Activated CD4-positive, alpha-beta T cell treated with anti-CD3 and anti-CD28 coated beads, Interleukin-2, amount 10 ng/mL, durations not matched to agents 24 days and 14 days (primary cell): Measurements from ENCODE around the gene NADK2. TPM values are rescaled to one million over a fixed set of nuclear protein-coding genes. Genes with fewer than 3 reads are reported as not detected.
"Not testable (repeated sequence)": the region's sequence is repeated elsewhere in the genome, so short reads cannot be mapped to it uniquely, and the experiment has no call there.

Experiments used
- DNase-seq: peaks from one replicate; pipeline ENCODE4 v3.0.0; 2022
- H3K27ac Mint-ChIP-seq: one replicate; pipeline ENCODE4 v1.8.0; 2022; ENCODE audit warnings: mild to moderate bottlenecking, mixed read lengths
- H3K27me3 Mint-ChIP-seq: one replicate; pipeline ENCODE4 v1.8.0; 2022; ENCODE audit warnings: mixed read lengths
- H3K36me3 Mint-ChIP-seq: one replicate; pipeline ENCODE4 v1.8.0; 2022; ENCODE audit warnings: low read depth, mild to moderate bottlenecking, mixed read lengths
- H3K4me1 Mint-ChIP-seq: one replicate; pipeline ENCODE4 v1.8.0; 2021; ENCODE audit warnings: mixed read lengths
- H3K4me3 Mint-ChIP-seq: one replicate; pipeline ENCODE4 v1.8.0; 2022; ENCODE audit warnings: mild to moderate bottlenecking, moderate library complexity, mixed read lengths
- H3K9me3 Mint-ChIP-seq: one replicate; pipeline ENCODE4 v1.8.0; 2021; ENCODE audit warnings: mixed read lengths
- intact Hi-C: fragments of 100-400 bp; cut with micrococcal nuclease; formaldehyde crosslinking; loops from one replicate; pipeline ENCODE4 v1.15.1; 2023
- total RNA-seq: library from RNA; stranded (reverse); gene quantifications from 2 replicates; pipeline ENCODE4 v1.2.3, GENCODE V29; 2022

Gene NADK2
- total RNA-seq, 1 donor from 2014 or later: 25.8 TPM

DNA sequence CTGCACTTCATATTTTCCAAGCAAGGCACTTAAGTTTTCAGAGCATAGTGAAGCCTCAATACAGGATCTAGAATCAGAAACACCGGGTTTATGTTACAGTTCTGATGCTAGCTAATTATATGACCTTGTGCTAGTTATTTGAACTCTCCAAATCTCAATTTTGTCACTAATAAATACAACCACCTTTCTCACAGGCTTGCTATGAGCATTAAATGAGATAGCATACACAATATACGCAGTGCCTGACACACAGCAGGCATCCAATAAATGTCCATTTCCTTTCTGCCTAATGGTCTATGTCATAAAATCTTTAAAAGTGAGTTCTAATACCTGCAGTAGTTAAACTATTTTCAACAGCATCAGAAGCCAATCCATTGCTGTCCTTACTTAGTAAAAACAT, 32.9 kb downstream of the NADK2 start:
- Mint-ChIP-seq H3K9me3 (peaks cover 3% of the 10 kb centered on the region), H3K4me1 (no peaks in the 10 kb centered on the region), H3K27me3 (no peaks in the 10 kb centered on the region), H3K27ac (no peak overlapping the region), H3K36me3 (peaks cover 23% of the 10 kb centered on the region), H3K4me3 (no peak overlapping the region)
- no peak for DNase-seq
- intact Hi-C loops: no loop called here

DNA sequence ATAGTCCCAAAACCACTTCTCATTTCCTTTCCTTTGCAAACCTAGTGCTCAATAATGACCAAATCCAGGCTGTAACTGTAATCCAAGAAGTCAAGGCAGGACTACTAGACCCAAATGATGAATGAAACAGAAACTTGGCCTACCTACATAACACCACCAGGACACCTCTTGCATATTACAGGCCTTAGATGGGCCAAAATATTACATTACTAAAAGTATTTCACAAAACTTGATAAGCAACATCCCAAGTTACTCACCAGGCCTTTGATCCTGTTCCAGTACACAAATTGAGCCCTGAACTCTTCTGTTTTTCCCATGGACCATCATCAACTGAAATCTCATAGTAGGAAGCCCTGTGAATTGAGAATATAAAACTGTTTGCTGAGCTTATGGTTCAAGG, 34.8 kb downstream of the NADK2 start:
- no peaks in the 10 kb centered on the region for H3K4me1 Mint-ChIP-seq
- peaks cover 3% of the 10 kb centered on the region for H3K9me3 Mint-ChIP-seq
- H3K27me3 Mint-ChIP-seq: no peaks in the 10 kb centered on the region
- H3K4me3 Mint-ChIP-seq: no peak overlapping the region
- intact Hi-C loops: no loop called here
- no peak for DNase-seq
- H3K36me3 Mint-ChIP-seq: peaks cover 22% of the 10 kb centered on the region
- no peak overlapping the region for H3K27ac Mint-ChIP-seq

DNA sequence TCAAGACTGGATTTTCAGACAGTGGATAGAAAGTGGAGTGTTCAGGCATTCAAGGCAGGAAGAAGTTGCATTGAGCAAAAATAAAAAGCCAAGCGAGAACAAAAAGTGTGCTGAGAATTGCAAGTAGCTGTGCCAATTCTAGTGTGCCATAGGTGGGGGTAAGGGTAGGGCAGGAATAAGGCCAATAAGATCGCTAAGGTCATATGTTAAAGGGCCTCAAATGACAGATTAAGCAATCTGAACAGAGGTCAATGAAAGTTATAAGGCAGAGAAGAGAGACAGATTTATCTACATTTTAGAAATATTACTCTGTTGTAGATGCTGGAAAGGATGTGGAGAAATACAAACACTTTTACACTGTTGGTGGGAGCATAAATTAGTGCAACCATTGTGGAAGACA, 36.4 kb downstream of the NADK2 start:
- Mint-ChIP-seq H3K36me3 (peaks cover 22% of the 10 kb centered on the region), H3K9me3 (peaks cover 3% of the 10 kb centered on the region), H3K27me3 (no peaks in the 10 kb centered on the region), H3K4me3 (no peak overlapping the region), H3K4me1 (no peaks in the 10 kb centered on the region), H3K27ac (no peak overlapping the region)
- intact Hi-C loops: no loop called here
- no peak for DNase-seq

- no peak for DNase-seq
- Mint-ChIP-seq H3K4me3 (no peak overlapping the region), H3K27me3 (no peaks in the 10 kb centered on the region), H3K36me3 (peaks cover 24% of the 10 kb centered on the region), H3K9me3 (peaks cover 3% of the 10 kb centered on the region), H3K27ac (no peak overlapping the region), H3K4me1 (no peaks in the 10 kb centered on the region)
- intact Hi-C loops: no loop called here
These were observed 39.2 kb downstream of the NADK2 start for GRCh38 chr5:36202521-36202961.

DNA sequence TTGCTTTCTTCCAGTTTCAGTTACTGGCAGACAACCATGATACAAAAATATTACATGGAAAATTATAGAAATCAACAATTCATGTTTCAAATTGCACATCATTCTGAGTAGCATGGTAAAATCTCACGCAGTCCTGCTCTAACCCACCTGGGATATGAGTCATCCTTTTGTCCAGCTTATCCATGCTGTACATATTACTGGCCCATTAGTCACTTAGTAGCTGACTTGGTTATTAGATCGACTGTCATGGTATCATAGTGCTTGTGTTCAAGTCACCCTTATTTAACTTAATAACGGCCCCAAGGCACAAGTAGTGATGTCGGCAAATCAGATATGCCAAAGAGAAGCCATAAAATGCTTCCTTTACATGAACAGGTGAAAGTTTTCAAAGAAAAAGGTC, 41.2 kb downstream of the NADK2 start:
- Mint-ChIP-seq H3K36me3 (peaks cover 26% of the 10 kb centered on the region), H3K9me3 (peaks cover 3% of the 10 kb centered on the region), H3K4me1 (no peaks in the 10 kb centered on the region), H3K27me3 (no peaks in the 10 kb centered on the region), H3K27ac (no peak overlapping the region), H3K4me3 (no peak overlapping the region)
- intact Hi-C loops: no loop called here
- DNase-seq: no peak

- intact Hi-C loops: no loop called here
- Mint-ChIP-seq H3K36me3 (peaks cover 24% of the 10 kb centered on the region), H3K4me1 (no peaks in the 10 kb centered on the region), H3K27me3 (no peaks in the 10 kb centered on the region), H3K4me3 (no peak overlapping the region), H3K9me3 (no peaks in the 10 kb centered on the region), H3K27ac (no peak overlapping the region)
- DNase-seq: no peak
These were observed 42.1 kb downstream of the NADK2 start for GRCh38 chr5:36199620-36200019.

DNA sequence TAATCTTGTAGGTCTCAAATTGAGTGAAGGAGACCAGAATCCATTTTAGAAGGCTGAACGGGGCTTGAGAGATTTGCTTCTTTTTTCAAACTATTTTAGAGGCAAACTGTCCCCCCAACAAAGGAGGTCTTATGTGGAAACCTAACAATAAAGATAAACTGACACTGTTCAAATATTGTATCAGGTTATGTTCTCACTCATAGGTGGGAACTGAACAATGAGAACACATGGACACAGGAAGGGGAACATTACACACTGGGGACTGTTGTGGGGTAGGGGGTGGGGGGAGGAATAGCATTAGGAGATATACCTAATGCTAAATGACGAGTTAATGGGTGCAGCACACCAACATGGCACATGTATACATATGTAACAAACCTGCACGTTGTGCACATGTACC, 42.9 kb downstream of the NADK2 start:
- H3K36me3 Mint-ChIP-seq: peaks cover 25% of the 10 kb centered on the region
- H3K27ac Mint-ChIP-seq, H3K4me1 Mint-ChIP-seq, H3K4me3 Mint-ChIP-seq, H3K27me3 Mint-ChIP-seq, H3K9me3 Mint-ChIP-seq, DNase-seq, intact Hi-C loops: not testable (repeated sequence)

DNA sequence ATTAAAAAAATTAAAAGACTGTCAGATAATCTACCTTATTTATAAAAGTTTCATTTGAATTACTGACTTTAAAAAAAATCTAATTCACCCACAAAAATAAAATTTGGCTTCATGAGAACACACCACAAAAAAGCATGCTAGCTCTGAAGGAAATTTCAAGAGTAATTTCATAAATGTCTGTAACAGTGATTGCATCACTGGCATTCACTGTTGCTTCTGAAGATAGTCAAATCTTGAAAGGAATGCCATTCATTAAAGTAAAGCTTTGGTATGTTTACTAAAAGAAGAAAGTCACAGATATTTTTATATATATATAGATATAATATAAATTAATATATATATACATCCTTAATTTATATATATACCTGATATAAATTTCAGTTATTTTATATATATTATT, 43.4 kb downstream of the NADK2 start:
- intact Hi-C loops: no loop called here
- H3K36me3 Mint-ChIP-seq: peaks cover 24% of the 10 kb centered on the region
- DNase-seq: no peak
- no peak overlapping the region for H3K27ac Mint-ChIP-seq
- no peaks in the 10 kb centered on the region for H3K27me3 Mint-ChIP-seq
- no peak overlapping the region for H3K4me3 Mint-ChIP-seq
- no peaks in the 10 kb centered on the region for H3K9me3 Mint-ChIP-seq
- no peaks in the 10 kb centered on the region for H3K4me1 Mint-ChIP-seq

- H3K9me3 Mint-ChIP-seq: peaks cover 2% of the 10 kb centered on the region
- H3K27me3 Mint-ChIP-seq: no peaks in the 10 kb centered on the region
- intact Hi-C loops: no loop called here
- no peaks in the 10 kb centered on the region for H3K4me1 Mint-ChIP-seq
- no peak overlapping the region for H3K27ac Mint-ChIP-seq
- DNase-seq: no peak
- H3K4me3 Mint-ChIP-seq: no peak overlapping the region
- H3K36me3 Mint-ChIP-seq: peaks cover 43% of the 10 kb centered on the region
These were observed 48.0 kb downstream of the NADK2 start for GRCh38 chr5:36193746-36194145.

- Mint-ChIP-seq H3K36me3 (peaks cover 68% of the 10 kb centered on the region), H3K9me3 (peaks cover 18% of the 10 kb centered on the region)
- intact Hi-C loops, DNase-seq, H3K4me1 Mint-ChIP-seq, H3K4me3 Mint-ChIP-seq, H3K27me3 Mint-ChIP-seq, H3K27ac Mint-ChIP-seq: not testable (repeated sequence)
These were observed 57.3 kb downstream of the NADK2 start for GRCh38 chr5:36184408-36184807.

DNA sequence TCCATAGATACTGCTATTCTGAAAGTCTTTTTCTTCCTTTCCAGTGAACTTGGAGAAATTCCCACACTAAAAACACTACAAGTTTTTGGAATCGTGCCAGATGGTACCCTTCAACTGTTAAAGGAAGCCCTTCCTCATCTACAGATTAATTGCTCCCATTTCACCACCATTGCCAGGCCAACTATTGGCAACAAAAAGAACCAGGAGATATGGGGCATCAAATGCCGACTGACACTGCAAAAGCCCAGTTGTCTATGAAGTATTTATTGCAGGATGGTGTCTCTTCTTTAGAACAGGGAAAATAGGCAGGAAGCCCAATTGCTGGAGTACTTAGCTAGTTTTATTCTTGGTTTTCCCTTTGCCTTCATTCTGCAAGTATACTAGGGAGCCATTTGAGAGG, 60.0 kb downstream of the NADK2 start:
- no peaks in the 10 kb centered on the region for H3K27me3 Mint-ChIP-seq
- peaks cover 2% of the 10 kb centered on the region for H3K4me1 Mint-ChIP-seq
- H3K27ac Mint-ChIP-seq: no peak overlapping the region
- H3K9me3 Mint-ChIP-seq: peaks cover 9% of the 10 kb centered on the region
- H3K36me3 Mint-ChIP-seq: peaks cover 65% of the 10 kb centered on the region
- DNase-seq: no peak
- H3K4me3 Mint-ChIP-seq: no peak overlapping the region
- intact Hi-C loops: no loop called here

DNA sequence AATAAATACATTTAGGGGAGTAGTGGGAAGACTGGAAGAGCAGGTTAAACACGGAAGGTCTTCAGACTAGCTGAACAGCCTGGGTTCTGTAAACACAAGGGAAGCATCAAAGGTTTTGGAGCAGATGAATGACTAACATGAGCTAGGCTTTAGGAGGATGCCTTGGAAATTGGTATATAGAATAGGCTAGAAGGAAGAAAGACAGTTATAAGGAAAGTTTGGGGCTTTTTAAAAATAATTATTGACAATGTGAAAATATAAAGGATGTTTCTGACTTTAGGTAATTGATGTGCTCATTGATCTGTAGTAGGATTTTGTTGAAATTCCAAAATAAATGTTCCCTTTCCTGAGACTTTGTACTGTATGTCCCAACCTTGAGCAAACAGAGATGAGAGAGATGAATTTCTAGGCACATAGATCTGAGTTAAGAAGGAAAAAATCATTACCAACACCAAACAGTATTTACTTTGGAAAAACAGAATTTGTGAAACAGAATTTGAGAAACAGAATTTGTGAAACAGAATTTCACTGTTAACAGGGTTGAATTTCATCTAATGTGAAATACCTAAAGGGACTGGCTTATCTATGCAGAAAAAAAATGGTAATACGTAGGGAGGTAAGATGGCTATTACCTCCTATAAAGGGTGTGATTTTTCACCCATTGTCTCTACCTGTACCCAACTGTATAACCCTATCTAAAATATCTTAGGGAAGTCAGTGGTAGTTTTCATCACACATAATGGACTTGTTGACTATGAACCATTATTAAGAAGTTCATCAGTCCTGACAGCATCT, 61.0 kb downstream of the NADK2 start:
- Mint-ChIP-seq H3K4me3 (no peak overlapping the region), H3K9me3 (peaks cover 8% of the 10 kb centered on the region), H3K4me1 (peaks cover 2% of the 10 kb centered on the region), H3K36me3 (peaks cover 61% of the 10 kb centered on the region), H3K27ac (no peak overlapping the region), H3K27me3 (no peaks in the 10 kb centered on the region)
- intact Hi-C loops: no loop called here
- no peak for DNase-seq

DNA sequence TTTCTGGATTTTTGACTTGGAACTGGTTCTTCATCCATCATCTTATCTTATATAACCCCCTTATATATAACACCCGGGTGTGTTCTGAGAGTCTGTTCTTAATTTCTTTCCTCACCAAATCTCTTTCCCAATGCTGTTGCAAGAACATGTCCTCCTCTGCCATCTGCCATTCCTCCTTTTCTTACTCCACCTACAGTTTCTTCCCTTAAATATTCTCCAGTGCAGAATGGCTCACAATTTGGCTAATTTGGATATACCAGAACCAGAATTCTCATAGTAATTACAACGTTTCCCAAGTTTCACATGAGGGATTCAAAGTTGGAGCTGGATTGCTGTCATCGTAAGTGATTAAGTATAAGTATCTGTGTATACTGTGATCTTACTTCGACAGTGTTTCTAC, 61.8 kb downstream of the NADK2 start:
- H3K36me3 Mint-ChIP-seq: peaks cover 61% of the 10 kb centered on the region
- H3K4me3 Mint-ChIP-seq: no peak overlapping the region
- no peaks in the 10 kb centered on the region for H3K27me3 Mint-ChIP-seq
- H3K9me3 Mint-ChIP-seq: peaks cover 3% of the 10 kb centered on the region
- peaks cover 2% of the 10 kb centered on the region for H3K4me1 Mint-ChIP-seq
- H3K27ac Mint-ChIP-seq: no peak overlapping the region
- intact Hi-C loops: no loop called here
- no peak for DNase-seq

DNA sequence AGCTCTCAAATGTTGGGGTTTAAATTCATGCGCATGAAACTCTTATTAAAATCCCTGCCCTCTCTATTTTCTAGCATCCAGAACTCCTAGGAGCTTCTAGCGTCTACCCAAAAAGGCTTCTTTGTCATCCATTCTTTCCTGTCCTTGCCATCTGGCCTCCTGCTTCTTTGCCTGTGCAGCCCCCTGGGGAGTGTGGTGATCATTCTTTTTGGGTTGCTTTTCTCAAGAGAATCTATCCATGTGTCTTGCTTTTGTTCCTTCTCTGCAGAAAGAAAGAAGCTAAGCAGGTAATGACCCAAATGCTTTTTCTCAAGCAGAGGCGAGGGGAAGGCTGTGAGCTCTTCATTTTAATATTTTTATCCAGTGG, 63.2 kb downstream of the NADK2 start:
- no peaks in the 10 kb centered on the region for H3K9me3 Mint-ChIP-seq
- DNase-seq: no peak
- H3K27me3 Mint-ChIP-seq: no peaks in the 10 kb centered on the region
- H3K4me3 Mint-ChIP-seq: no peak overlapping the region
- intact Hi-C loops: no loop called here
- H3K36me3 Mint-ChIP-seq: peaks cover 66% of the 10 kb centered on the region
- peaks cover 5% of the 10 kb centered on the region for H3K4me1 Mint-ChIP-seq
- H3K27ac Mint-ChIP-seq: no peak overlapping the region
